ENCODE measurements around the gene TMA16. TPM values are rescaled to one million over a fixed set of nuclear protein-coding genes. Genes with fewer than 3 reads are reported as not detected.
A peak's percentile ranks its signal among the peaks of the same experiment; 100 is the strongest.

The TMA16 gene
- total RNA-seq, 1 donor, result 53.5 TPM

GRCh38 chr4:163486321-163486720, 8.2 kb upstream of the TMA16 start:
- no peak overlapping the region for H3K4me3 ChIP-seq (ENCODE audit: low read depth, low read length)
- TF ChIP-seq, protein P1, sequence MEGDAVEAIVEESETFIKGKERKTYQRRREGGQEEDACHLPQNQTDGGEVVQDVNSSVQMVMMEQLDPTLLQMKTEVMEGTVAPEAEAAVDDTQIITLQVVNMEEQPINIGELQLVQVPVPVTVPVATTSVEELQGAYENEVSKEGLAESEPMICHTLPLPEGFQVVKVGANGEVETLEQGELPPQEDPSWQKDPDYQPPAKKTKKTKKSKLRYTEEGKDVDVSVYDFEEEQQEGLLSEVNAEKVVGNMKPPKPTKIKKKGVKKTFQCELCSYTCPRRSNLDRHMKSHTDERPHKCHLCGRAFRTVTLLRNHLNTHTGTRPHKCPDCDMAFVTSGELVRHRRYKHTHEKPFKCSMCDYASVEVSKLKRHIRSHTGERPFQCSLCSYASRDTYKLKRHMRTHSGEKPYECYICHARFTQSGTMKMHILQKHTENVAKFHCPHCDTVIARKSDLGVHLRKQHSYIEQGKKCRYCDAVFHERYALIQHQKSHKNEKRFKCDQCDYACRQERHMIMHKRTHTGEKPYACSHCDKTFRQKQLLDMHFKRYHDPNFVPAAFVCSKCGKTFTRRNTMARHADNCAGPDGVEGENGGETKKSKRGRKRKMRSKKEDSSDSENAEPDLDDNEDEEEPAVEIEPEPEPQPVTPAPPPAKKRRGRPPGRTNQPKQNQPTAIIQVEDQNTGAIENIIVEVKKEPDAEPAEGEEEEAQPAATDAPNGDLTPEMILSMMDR (IDR thresholded peaks at IDR 0.05; ENCODE audit: insufficient read depth, low read depth, low read length), result no peak
- DNase-seq (ENCODE audit: low read depth), result no peak

DNA sequence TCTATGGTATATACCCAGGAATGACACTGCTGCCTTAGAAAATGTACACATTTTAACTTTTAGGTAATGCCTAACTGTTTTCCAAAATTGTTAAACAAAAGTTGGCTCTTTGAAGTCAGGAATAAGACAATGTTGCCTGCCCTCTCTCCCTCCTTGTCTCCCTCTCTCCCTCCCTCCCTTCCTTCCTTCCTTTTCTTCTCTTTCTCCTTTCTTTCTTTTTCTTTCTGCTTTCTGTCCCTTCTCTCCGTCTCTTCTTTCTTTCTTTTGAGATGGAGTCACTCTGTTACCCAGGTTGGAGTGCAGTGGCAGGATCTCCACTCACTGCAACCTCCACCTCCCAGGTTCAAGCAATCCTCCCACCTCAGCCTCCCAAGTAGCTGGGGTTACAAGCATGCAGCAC, 4.6 kb upstream of the TMA16 start:
- DNase-seq (ENCODE audit: low read depth), result no peak
- TF ChIP-seq, protein P1 (IDR thresholded peaks at IDR 0.05; ENCODE audit: insufficient read depth, low read depth, low read length), result no peak
- no peak overlapping the region for H3K4me3 ChIP-seq (ENCODE audit: low read depth, low read length)

- no peak overlapping the region for H3K4me3 ChIP-seq (ENCODE audit: low read depth, low read length)
- TF ChIP-seq, protein P1 (IDR thresholded peaks at IDR 0.05; ENCODE audit: insufficient read depth, low read depth, low read length), result no peak
- DNase-seq (ENCODE audit: low read depth), result no peak
Observed at GRCh38 chr4:163492951-163493504, 1.5 kb upstream of the TMA16 start.

GRCh38 chr4:163493643-163494359, 689 bp upstream of the TMA16 start:
- TF ChIP-seq, protein P1 (IDR thresholded peaks at IDR 0.05; ENCODE audit: insufficient read depth, low read depth, low read length), result no peak
- DNase-seq (ENCODE audit: low read depth), result no peak
- peak overlapping the region; percentile 98 for H3K4me3 ChIP-seq (ENCODE audit: low read depth, low read length)

- TF ChIP-seq, protein P1 (IDR thresholded peaks at IDR 0.05; ENCODE audit: insufficient read depth, low read depth, low read length), result no peak
- DNase-seq (ENCODE audit: low read depth), result no peak
- peak overlapping the region; percentile 98 for H3K4me3 ChIP-seq (ENCODE audit: low read depth, low read length)
Observed at GRCh38 chr4:163495900-163496299, 1.4 kb downstream of the TMA16 start.

GRCh38 chr4:163500586-163500985, 6.1 kb downstream of the TMA16 start:
- peak; percentile 60 for DNase-seq (ENCODE audit: low read depth)
- no peak overlapping the region for H3K4me3 ChIP-seq (ENCODE audit: low read depth, low read length)
- TF ChIP-seq, protein P1 (IDR thresholded peaks at IDR 0.05; ENCODE audit: insufficient read depth, low read depth, low read length), result no peak
